PFSK-1 (cell line): ENCODE results near the gene ITGA1.

Source experiments
- REST ChIP-seq, 2 experiments: IDR thresholded peaks; 2 replicates each; pipeline versions ENCODE4 v1.6.1 to v1.8.0; 2011 to 2012; ENCODE audit warnings: low read depth in 2 of 2, low read length in 2 of 2, control low read depth in 1 of 2, inconsistent platforms in 1 of 2, mild to moderate bottlenecking in 1 of 2, moderate library complexity in 1 of 2; ENCODE audit not compliant: insufficient read depth in 1 of 2
- SIN3A ChIP-seq: IDR thresholded peaks from 2 replicates; pipeline ENCODE4 v1.6.1; 2012; ENCODE audit warnings: mild to moderate bottlenecking, low read length, moderate library complexity, borderline replicate concordance; ENCODE audit not compliant: insufficient read depth

GRCh38 chr5:52830650-52831049 is 42.9 kb downstream of the ITGA1 start:
- no peak for TF ChIP-seq REST (IDR thresholded peaks at IDR 0.05; ENCODE audit: insufficient read depth in 1 of 2, low read depth in 2 of 2, low read length in 2 of 2)
- no peak for TF ChIP-seq SIN3A
